ENCODE results near the gene KRTAP3-3.

KRTAP3-3 gene

DNA sequence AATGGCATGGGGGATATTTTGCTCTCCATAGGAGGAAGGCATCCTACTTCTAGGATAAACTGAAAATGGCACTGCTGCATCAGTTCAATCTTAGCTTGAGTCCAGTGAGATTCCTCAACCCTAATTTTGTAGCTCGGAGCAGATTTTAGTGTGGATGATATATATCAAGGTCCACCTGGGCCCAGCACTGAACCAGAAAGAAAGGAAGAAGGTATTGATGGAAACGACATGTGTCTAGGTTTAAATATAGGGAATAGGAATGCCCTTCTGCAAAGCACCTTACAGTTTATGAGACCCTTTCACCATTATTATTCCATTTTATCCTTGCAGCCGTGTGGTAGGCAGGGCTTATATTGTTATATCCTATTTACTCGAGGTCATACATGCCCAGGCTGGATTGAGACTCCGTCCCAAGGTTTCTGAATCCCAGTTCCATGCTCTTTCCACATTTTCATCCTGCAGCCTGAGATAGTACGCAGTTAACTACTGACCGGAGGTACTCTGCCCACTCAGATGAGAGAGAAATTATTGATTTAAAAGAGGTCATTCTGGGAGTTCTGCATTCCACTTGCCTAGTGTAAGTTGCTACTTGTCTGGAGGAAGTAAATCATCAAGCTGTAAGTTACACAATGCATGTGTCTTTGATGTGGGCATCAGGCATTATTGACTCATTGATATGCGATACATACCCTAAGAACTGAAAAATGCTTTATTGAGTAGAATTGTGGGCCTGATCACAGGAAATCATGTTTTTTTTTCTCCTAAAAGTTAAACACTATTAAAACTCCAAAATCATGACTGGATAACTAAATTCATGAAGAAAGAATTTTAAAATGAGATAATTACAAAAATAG, 37.3 kb downstream of the KRTAP3-3 start:
- DNase-seq: no peak

DNA sequence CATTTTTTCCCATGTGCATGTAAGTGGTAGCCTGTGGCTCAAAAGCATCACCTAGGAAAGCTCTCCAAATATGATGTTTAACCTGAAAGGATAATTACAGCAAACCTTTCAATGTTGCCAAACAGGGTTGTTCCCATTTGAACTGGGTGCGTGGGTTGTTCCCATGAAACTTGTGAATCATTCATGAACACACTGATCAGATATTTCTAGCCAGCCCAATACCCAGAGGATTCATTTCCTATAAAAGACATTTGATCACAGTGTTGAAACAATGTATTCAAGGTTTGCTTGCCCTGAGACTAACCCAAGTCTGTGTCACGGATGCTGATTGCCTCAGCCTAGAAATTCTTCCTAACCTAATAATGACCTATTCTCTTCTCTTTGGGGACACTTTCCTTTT, 40.1 kb downstream of the KRTAP3-3 start:
- no peak for DNase-seq

DNA sequence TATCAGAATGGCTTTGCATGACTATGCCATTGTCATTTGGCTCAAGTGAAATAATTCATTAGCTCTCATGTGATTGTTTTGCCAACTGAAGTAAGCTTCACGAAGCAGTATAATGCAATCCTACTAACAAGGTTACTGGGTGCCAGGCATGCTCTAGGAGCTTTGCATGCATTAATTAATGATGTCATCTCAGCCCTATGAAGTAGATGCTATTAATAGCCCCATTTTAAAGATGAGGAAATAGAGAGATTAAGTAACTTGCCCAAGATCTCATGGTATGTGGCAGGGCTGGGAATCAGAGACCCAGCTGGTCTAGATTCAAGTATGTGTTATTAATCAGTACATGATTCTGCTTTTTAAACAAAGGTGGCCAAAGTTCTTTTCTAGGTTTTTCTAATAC, 41.3 kb downstream of the KRTAP3-3 start:
- no peak for DNase-seq

DNA sequence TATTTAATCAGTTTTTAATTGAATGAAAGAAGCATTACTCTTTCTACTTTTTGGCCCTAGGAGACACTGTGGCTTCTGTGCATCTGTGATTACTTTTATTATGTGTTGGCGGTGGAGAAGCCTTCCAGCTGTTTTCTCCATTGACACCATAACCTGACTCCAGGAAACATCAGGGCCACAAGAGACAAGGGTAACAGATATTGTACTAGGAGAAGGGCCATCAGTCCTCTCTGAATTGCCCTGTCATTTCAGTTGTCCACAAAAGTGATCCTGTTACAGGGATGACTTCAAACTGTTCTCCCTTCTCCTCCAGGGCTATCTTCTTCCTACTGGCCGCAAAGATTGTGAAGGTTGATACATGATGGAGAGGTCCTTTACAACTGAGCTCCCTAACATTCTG, 41.8 kb downstream of the KRTAP3-3 start:
- no peak for DNase-seq

DNA sequence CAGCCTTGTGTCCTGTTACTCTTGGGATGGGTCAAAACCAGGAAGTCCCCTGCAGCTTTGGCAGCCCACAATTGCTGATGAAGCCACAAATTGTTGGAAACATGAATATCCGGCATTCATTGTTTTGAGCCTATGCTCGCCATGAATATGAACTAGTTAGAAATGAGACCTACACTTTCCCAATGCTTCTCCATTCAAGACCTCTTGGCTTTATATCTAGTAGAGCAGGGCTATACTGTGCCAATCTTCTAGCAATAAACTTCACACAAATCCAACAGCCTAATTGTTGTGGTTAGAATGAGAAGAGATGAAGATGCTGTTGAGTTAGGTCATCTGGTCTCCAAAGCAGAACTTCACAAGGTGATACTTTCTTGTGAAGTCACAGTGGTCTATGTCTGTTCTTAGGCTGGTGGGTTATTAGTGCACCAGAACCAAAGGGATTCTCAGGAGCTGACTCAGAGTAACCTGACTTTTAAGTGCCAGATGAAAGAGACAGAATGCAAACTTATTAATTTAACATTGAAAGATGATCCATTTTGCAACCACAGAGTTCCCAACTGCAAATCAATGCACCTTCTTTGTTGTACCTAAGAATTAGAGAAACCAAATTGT, 42.8 kb downstream of the KRTAP3-3 start:
- no peak for DNase-seq

DNA sequence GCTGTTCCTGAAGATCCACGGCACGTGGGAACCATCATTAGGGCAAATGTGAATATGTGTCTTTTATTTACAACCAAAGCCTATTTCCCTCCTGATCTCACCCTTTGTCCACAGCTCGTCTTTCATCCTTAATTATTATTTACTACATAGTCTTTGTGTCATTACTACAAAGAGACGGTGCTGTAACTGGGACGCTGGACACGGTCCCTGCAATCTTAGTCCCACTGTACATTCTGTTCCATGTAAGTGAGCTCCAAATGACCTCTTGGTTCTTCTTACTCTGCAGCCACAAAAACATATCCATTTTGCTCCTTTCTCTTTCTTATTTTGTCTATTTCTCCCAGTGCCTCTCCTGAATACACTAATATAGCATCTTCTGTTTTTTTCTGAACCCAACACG, 43.8 kb downstream of the KRTAP3-3 start:
- DNase-seq: no peak

DNA sequence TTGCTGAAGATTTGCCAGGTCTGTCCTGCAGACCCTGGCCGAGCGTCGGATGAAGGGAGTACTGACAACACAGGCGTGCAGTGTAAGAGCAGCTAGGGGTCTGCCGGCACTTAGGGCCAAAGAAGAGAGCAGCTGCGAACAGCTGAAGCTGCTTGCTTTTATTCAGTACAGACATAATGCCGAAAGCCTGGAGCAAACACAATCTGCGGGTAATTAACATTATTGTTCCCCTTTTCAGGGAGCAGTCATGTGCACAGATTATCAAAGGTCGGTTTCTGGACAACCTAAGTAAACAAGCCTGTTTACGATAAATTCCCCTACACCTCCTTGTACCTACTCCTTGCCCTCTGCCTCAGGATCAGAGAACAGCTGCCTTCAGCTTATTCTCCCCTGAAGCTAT, 44.5 kb downstream of the KRTAP3-3 start:
- DNase-seq: no peak

DNA sequence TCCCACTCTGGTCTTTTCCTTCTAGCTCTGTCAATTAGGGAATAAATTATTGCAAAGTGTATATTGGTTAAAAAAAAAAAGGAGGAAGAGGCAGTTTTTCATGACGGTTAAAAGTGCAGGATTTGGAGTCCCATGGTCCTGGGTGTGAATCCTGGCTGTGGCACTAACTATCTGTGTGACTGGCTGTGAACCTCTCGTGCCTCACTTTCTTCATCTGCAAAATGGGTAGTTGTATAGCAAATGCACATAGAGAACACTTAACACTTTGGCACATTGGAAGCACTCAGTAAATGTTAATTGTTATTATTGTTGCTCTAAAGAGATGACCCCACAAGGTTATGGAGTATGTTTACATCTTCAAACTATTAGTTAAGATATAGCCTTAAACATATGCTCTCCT, 46.0 kb downstream of the KRTAP3-3 start:
- DNase-seq: no peak

DNA sequence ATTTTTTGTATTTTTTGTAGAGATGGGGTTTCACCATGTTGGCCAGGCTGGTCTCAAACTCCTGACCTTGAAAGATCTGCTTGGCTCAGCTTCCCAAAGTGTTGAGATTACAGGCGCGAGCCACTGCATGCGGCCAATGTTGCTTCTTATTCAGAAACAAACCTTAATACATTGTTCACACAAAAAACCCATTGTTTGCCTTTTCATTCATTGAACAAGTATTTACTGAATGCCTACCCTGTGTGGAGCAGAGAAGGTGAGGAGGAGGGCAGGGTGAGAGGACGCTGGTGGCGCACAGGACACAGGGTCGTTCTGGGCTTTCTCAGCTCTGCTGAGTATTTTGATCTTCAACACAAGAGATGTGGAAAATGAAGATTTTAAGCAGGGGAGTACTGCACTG, 48.5 kb downstream of the KRTAP3-3 start:
- no peak for DNase-seq

DNA sequence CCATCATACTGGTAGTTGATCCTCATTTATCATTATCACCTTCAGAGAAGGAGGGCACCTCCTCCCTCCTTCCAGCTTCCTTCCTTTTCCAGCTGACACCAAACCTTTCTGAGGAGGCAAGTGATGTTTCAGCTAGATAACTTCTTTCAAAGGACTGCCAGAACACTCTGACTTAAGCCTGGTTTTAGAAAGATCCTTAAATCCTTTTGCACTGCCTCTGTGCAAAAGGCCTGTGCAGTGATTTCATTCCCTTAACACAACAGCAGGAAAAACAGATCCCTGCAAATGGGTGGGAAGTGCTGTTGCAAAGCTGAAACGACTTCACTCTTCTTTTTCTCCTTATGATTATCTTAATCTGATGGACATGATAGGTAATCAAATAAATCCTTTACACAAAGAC, 49.4 kb downstream of the KRTAP3-3 start:
- DNase-seq: no peak

Measured in activated CD4-positive, CD25-positive, alpha-beta regulatory T cell treated with anti-CD3 and anti-CD28 coated beads, Interleukin-2, amount 50 U/mL, for 72 hours (primary cell).